NT2/D1 (cell line): ENCODE data around the gene ADNP2.

Experiments
- YY1 ChIP-seq: IDR thresholded peaks from 2 replicates; pipeline ENCODE4 v1.6.1; 2011; ENCODE audit not compliant: insufficient read length, insufficient read depth
- ZNF274 ChIP-seq: IDR thresholded peaks from 2 replicates; pipeline ENCODE4 v1.6.1; 2011; ENCODE audit warnings: mild to moderate bottlenecking, low read depth, low read length

DNA sequence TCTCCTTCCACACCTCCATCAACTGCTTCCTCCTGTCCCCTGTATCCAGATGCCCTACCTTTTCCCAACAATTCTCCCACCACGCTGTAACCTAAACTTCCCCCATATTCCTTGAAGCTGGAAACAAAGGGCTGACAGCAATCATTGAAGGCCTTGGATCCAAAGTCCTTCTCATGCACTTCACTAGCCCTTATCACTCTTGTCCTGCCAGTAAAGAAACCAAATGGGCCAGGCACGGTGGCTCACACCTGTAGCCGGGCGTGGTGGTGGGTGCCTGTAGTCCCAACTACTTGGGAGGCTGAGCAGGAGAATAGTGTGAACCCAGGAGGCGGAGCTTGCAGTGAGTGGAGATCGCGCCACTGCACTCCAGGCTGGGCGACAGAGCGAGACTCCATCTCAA, 11.9 kb upstream of the ADNP2 start:
- TF ChIP-seq ZNF274: no peak
- TF ChIP-seq YY1: no peak
